ENCODE data around the gene CLEC4C.

The CLEC4C gene

GRCh38 chr12:7732993-7733392 is 14.2 kb downstream of the CLEC4C start:
- TF ChIP-seq POLR2AphosphoS5 (IDR thresholded peaks at IDR 0.05; ENCODE audit: low read depth, low read length) (no peak), TAF1 (IDR thresholded peaks at IDR 0.05; ENCODE audit: borderline replicate concordance, insufficient read depth, low read length) (no peak), REST (IDR thresholded peaks at IDR 0.05; ENCODE audit: insufficient read depth in 1 of 2, low read depth in 2 of 2, low read length in 2 of 2) (no peak), FOXP2 (optimal IDR thresholded peaks at IDR 0.05; ENCODE audit: borderline replicate concordance, extremely low read depth, extremely low read length, insufficient read depth) (no peak), SIN3A (IDR thresholded peaks at IDR 0.05; ENCODE audit: borderline replicate concordance, insufficient read depth, low read length) (no peak)

- TF ChIP-seq POLR2AphosphoS5 (IDR thresholded peaks at IDR 0.05; ENCODE audit: low read depth, low read length) (no peak), SIN3A (IDR thresholded peaks at IDR 0.05; ENCODE audit: borderline replicate concordance, insufficient read depth, low read length) (no peak), TAF1 (IDR thresholded peaks at IDR 0.05; ENCODE audit: borderline replicate concordance, insufficient read depth, low read length) (no peak), REST (IDR thresholded peaks at IDR 0.05; ENCODE audit: insufficient read depth in 1 of 2, low read depth in 2 of 2, low read length in 2 of 2) (no peak), FOXP2 (optimal IDR thresholded peaks at IDR 0.05; ENCODE audit: borderline replicate concordance, extremely low read depth, extremely low read length, insufficient read depth) (no peak)
These were observed 15.7 kb downstream of the CLEC4C start for GRCh38 chr12:7731486-7731885.

- no peak for TF ChIP-seq POLR2AphosphoS5 (IDR thresholded peaks at IDR 0.05; ENCODE audit: low read depth, low read length)
- no peak for TF ChIP-seq REST (IDR thresholded peaks at IDR 0.05; ENCODE audit: insufficient read depth in 1 of 2, low read depth in 2 of 2, low read length in 2 of 2)
- TF ChIP-seq FOXP2 (optimal IDR thresholded peaks at IDR 0.05; ENCODE audit: borderline replicate concordance, extremely low read depth, extremely low read length, insufficient read depth): no peak
- no peak for TF ChIP-seq SIN3A (IDR thresholded peaks at IDR 0.05; ENCODE audit: borderline replicate concordance, insufficient read depth, low read length)
- no peak for TF ChIP-seq TAF1 (IDR thresholded peaks at IDR 0.05; ENCODE audit: borderline replicate concordance, insufficient read depth, low read length)
These were observed 17.4 kb downstream of the CLEC4C start for GRCh38 chr12:7729746-7730145.

- no peak for TF ChIP-seq REST (IDR thresholded peaks at IDR 0.05; ENCODE audit: insufficient read depth in 1 of 2, low read depth in 2 of 2, low read length in 2 of 2)
These were observed 23.2 kb downstream of the CLEC4C start for GRCh38 chr12:7723926-7724325.

GRCh38 chr12:7719946-7720730 is 27.0 kb downstream of the CLEC4C start:
- TF ChIP-seq FOXP2 (optimal IDR thresholded peaks at IDR 0.05; ENCODE audit: borderline replicate concordance, extremely low read depth, extremely low read length, insufficient read depth) (no peak), REST (IDR thresholded peaks at IDR 0.05; ENCODE audit: insufficient read depth in 1 of 2, low read depth in 2 of 2, low read length in 2 of 2) (no peak), POLR2AphosphoS5 (IDR thresholded peaks at IDR 0.05; ENCODE audit: low read depth, low read length) (no peak), SIN3A (IDR thresholded peaks at IDR 0.05; ENCODE audit: borderline replicate concordance, insufficient read depth, low read length) (no peak), TAF1 (IDR thresholded peaks at IDR 0.05; ENCODE audit: borderline replicate concordance, insufficient read depth, low read length) (no peak)
